H1 (cell line): Measurements from ENCODE around the gene GPM6B. TPM values are rescaled to one million over a fixed set of nuclear protein-coding genes. Genes with fewer than 3 reads are reported as not detected.

Experiments used
- HDAC2 ChIP-seq, 2 experiments: fragments of 300-600 bp in 1 of 2; sonication (generic) in 1 of 2; IDR thresholded peaks; 2 replicates each; pipeline ENCODE4 v1.6.1; 2011 to 2012; ENCODE audit warnings: low read depth in 2 of 2, low read length in 2 of 2, mild to moderate bottlenecking in 2 of 2, moderate library complexity in 2 of 2, borderline replicate concordance in 1 of 2, inconsistent platforms in 1 of 2
- JUN ChIP-seq: IDR thresholded peaks from 2 replicates; pipeline ENCODE4 v1.6.1; 2011; ENCODE audit warnings: low read depth, mild to moderate bottlenecking, improper control_type of control experiment, low read length
- polyA plus RNA-seq, 7 experiments: library from polyadenylated mRNA; depleted of rRNA in 3 of 7; stranded (reverse) in 5 of 7; unstranded in 2 of 7; fragments of >200 nt in 5 of 7; fragments of 200-250 nt in 2 of 7; gene quantifications; 1 replicate in 5 of 7; 2 replicates in 1 of 7; 4 replicates in 1 of 7; pipeline versions ENCODE4 v1.2.1 to v1.2.3, GENCODE V29; 2011 to 2013; ENCODE audit warnings: missing spikeins in 2 of 7, mixed read lengths in 2 of 7
- total RNA-seq: library from RNA; stranded (reverse); fragmentation: NEBNext Ultra II Directional; extraction: Animal tissue kit (Norgen Biotek cat#: 25700); gene quantifications from 2 replicates; pipeline ENCODE4 v1.2.1, GENCODE V29; 2021

Gene GPM6B
- total and polyA plus RNA-seq, 2 of the 8 experiments (the other 6 are each of a cell fraction or from before 2014, with no cell fraction given) = 132 to 175 TPM

GRCh38 chrX:13747836-13748235, 69.1 kb downstream of the GPM6B start (continued):
- TF ChIP-seq HDAC2 (IDR thresholded peaks at IDR 0.05; ENCODE audit: borderline replicate concordance in 1 of 2, low read depth in 2 of 2, low read length in 2 of 2) (no peak), JUN (no peak)
